ENCODE data around the gene ACAP1. TPM values are rescaled to one million over a fixed set of nuclear protein-coding genes. Genes with fewer than 3 reads are reported as not detected.

The ACAP1 gene
- total RNA-seq, 1 experiment from 2014 or later = 58.6 TPM

- TF ChIP-seq SMAD3 (CRISPR knock-in tag; IDR thresholded peaks at IDR 0.05; ENCODE audit: borderline replicate concordance) = no peak
- TF ChIP-seq PREB (CRISPR knock-in tag; IDR thresholded peaks at IDR 0.05; ENCODE audit: borderline replicate concordance) = no peak
- no peak for TF ChIP-seq PRRX2 (CRISPR knock-in tag; IDR thresholded peaks at IDR 0.05)
- TF ChIP-seq, protein P1, sequence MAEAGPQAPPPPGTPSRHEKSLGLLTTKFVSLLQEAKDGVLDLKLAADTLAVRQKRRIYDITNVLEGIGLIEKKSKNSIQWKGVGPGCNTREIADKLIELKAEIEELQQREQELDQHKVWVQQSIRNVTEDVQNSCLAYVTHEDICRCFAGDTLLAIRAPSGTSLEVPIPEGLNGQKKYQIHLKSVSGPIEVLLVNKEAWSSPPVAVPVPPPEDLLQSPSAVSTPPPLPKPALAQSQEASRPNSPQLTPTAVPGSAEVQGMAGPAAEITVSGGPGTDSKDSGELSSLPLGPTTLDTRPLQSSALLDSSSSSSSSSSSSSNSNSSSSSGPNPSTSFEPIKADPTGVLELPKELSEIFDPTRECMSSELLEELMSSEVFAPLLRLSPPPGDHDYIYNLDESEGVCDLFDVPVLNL (CRISPR knock-in tag; IDR thresholded peaks at IDR 0.05; ENCODE audit: borderline replicate concordance, low read depth) = no peak
- TF ChIP-seq SP1 (CRISPR knock-in tag; conservative IDR thresholded peaks at IDR 0.05) = no peak
Measured at GRCh38 chr17:7312432-7313087, 23.8 kb upstream of the ACAP1 start (continued).

DNA sequence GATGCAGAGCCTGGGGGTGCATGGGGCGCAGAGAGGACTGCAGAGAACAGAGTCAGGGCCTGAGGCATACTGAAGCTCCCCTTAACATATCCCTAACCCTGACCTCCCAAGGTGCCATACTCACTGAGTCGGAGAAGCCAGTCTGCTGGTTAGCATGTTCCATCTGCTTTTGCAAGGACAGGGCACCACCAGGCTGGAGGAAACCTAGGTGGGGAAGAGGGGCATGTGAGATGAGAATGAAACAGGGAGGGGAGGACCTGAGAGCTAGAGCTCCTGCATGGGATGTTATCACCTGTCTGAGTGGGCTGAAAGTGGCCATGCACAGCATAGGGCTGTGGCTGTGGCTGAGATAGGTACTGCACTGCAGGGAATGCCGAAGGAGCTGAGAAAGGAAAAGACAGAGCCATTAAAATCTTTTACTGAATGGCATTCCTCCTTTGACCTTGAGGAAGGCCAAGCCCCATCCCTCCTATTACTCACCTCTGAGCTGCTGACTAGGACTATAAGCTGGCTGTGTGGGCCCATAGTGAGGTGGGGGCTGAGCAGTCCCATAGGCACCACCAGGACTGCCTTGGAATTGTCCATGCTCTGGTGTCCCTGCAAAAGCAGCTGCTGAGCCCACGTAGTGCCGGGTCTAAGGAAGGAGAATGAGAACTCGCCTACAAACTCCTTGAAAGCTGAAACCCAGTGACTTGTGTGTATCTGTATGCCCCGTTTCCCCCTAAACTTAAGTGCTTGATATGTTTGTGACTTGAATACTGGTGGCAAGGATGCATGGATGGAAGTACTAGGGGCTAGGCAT is 23.0 kb upstream of the ACAP1 start:
- H3K36me3 Mint-ChIP-seq = peaks cover 54% of the 10 kb centered on the region
- H3K9me3 Mint-ChIP-seq = no peaks in the 10 kb centered on the region
- ChIA-PET CTCF (interaction anchor here (0.8 to 3.3 kb wide), 14 partner anchors 16 to 267 kb away, joined by 3 to 19 read pairs (median 5); partner anchors contain the start of genes GABARAP, NEURL4, SLC2A4 and TMEM256), POLR2A (interaction anchor here (1.3 to 3.9 kb wide), 3 partner anchors 16 to 247 kb away, joined by 3 to 21 read pairs (median 4); partner anchors contain the start of genes ACADVL, DLG4 and NEURL4)
- H3K27me3 Mint-ChIP-seq (ENCODE audit: low read depth) = no peaks in the 10 kb centered on the region
- H3K4me1 Mint-ChIP-seq = peaks cover 41% of the 10 kb centered on the region
- TF ChIP-seq EMX1 (CRISPR knock-in tag; IDR thresholded peaks at IDR 0.05) (peak; percentile 82), ZNF671 (CRISPR knock-in tag; IDR thresholded peaks at IDR 0.05) (peak; percentile 73), ZNF121 (CRISPR knock-in tag; IDR thresholded peaks at IDR 0.05) (no peak), NFE2L1 (CRISPR knock-in tag; IDR thresholded peaks at IDR 0.05) (no peak), IRF2 (CRISPR knock-in tag; IDR thresholded peaks at IDR 0.05; ENCODE audit: borderline replicate concordance, low read depth) (no peak), ETV6 (CRISPR knock-in tag; IDR thresholded peaks at IDR 0.05) (no peak)
- peak overlapping the region; percentile 73 for H3K4me3 Mint-ChIP-seq
- peak overlapping the region; percentile 70 for H3K27ac Mint-ChIP-seq
- no peak for DNase-seq (ENCODE audit: low spot score)
- peak; percentile 59 for ATAC-seq

GRCh38 chr17:7313890-7314718 is 22.2 kb upstream of the ACAP1 start:
- TF ChIP-seq, protein P2, sequence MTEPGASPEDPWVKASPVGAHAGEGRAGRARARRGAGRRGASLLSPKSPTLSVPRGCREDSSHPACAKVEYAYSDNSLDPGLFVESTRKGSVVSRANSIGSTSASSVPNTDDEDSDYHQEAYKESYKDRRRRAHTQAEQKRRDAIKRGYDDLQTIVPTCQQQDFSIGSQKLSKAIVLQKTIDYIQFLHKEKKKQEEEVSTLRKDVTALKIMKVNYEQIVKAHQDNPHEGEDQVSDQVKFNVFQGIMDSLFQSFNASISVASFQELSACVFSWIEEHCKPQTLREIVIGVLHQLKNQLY (CRISPR knock-in tag; IDR thresholded peaks at IDR 0.05) = no peak
- no peak for TF ChIP-seq NR1H2 (CRISPR knock-in tag; IDR thresholded peaks at IDR 0.05)
- no peak for TF ChIP-seq NFYB (CRISPR knock-in tag; conservative IDR thresholded peaks at IDR 0.05; ENCODE audit: low read depth)
- ATAC-seq = no peak
- Mint-ChIP-seq H3K27me3 (ENCODE audit: low read depth) (no peaks in the 10 kb centered on the region), H3K9me3 (no peaks in the 10 kb centered on the region), H3K36me3 (peaks cover 58% of the 10 kb centered on the region), H3K4me3 (peak overlapping the region; percentile 73), H3K27ac (peak overlapping the region; percentile 95), H3K4me1 (peaks cover 38% of the 10 kb centered on the region)
- POLR2A ChIA-PET = interaction anchor here (1.3 to 3.9 kb wide), 4 partner anchors 15 to 246 kb away, joined by 3 to 21 read pairs (median 4); partner anchors contain the start of genes ACADVL, ACAP1, DLG4 and NEURL4
- CTCF ChIA-PET = interaction anchor here (0.8 to 3.3 kb wide), 15 partner anchors 15 to 275 kb away, joined by 3 to 19 read pairs (median 5); partner anchors contain the start of genes GABARAP, NEURL4, SLC2A4 and TMEM256
- no peak for DNase-seq (ENCODE audit: low spot score)
